ENCODE data around the gene GPR17. TPM values are rescaled to one million over a fixed set of nuclear protein-coding genes. Genes with fewer than 3 reads are reported as not detected.

Gene GPR17, protein sequence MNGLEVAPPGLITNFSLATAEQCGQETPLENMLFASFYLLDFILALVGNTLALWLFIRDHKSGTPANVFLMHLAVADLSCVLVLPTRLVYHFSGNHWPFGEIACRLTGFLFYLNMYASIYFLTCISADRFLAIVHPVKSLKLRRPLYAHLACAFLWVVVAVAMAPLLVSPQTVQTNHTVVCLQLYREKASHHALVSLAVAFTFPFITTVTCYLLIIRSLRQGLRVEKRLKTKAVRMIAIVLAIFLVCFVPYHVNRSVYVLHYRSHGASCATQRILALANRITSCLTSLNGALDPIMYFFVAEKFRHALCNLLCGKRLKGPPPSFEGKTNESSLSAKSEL
- total RNA-seq, result not detected in 2 replicates

DNA sequence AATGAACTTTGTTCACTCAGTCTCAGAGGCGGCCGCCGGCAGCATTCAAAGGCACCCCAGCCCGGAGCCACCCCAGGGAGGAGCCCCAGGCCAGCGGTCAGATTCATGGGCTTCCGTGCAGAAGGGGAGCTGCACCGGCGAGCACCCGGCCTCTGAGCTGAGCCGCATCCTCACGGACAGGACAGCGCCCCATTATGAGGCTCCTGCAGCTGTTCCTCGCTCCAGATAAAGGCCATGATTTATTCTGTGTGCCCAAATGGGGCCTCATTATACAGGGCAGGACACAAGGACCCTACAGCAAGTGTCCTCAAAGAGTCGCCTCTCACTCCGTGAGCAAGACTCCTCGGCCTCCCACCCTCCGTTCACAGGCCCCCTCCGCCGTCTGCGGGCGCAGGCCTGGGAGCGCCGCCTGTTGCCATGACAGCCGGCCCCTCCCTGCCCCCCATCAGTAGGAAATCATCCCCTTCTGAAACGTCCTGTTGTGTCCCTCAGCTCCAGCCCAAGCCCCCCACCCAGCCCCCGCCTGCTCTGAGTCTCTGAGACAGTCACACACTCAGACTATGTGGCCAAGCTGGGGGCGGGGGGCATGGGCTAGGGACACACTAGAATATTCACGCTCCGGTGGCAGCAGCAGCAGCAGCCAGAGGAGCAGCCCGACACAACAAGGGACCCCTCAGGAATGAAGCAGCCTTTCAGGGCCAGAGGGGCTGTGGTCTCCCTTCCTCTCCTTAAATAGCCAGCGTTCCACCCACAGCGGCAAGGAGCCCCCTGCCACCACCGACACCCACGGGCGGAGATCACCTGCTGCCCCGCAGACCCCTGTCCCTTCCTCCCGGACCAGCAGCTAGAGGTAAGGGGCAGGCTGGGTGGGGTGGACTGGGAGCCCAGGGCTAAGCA lies at the start of gene GPR17:
Gene GPR17, plus strand, starts transcription at position 759 of the 897 bp plus-strand sequence. CDS start 4,583 bp downstream, outside the sequence.

GRCh38 chr2:127675331-127676261 lies 29.6 kb downstream of the GPR17 start, which contains the start of gene LIMS2:
Gene LIMS2, minus strand, starts transcription at chr2:127675530. Its CDS starts 506 bp downstream, at chr2:127675024.

DNA sequence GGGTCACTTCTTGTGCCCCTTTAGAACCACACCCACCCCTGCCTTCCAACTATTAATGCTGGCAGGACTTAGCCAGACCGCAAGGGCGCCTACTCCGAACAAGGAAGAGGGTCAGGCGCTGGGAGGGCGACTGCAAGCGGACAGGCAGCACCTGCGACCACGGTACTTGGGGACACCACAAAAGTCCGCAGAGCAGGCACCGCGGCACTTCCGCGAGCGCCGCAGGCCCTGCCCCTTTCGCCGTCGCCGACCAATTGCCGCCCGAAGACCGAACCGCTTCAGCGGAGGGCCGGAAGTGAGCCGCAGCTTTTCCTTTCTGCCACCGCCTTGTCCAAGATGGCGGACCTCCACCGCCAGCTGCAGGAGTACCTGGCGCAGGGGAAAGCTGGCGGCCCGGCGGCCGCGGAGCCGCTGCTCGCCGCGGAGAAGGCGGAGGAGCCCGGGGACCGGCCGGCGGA lies 55.3 kb downstream of the GPR17 start, which contains the start of gene SFT2D3:
Gene SFT2D3, plus strand, starts transcription at position 305 of the 458 bp plus-strand sequence. Its CDS starts 32 bp downstream, at position 337.

Other genes with a start within 250 kb of the GPR17 start
- not detected in 2 replicates for gene PROC, start 227.7 kb upstream of the GPR17 start, total RNA-seq
- gene IWS1, start 119.7 kb upstream of the GPR17 start, total RNA-seq, result 19.6 and 20.9 TPM in 2 replicates
- 0.18 TPM in 1 of 2 replicates, not detected in the other for gene MYO7B, start 110.5 kb upstream of the GPR17 start, total RNA-seq
- gene LIMS2, start 29.4 kb downstream of the GPR17 start, total RNA-seq, result 3.2 and 10.8 TPM in 2 replicates
- 3.7 and 4.0 TPM in 2 replicates for gene SFT2D3, start 55.3 kb downstream of the GPR17 start, total RNA-seq
- gene WDR33, start 165.0 kb downstream of the GPR17 start, total RNA-seq, result 13.3 and 13.5 TPM in 2 replicates
- gene POLR2D, start 212.0 kb downstream of the GPR17 start, total RNA-seq, result 9.4 and 11.8 TPM in 2 replicates
- gene AMMECR1L, start 239.8 kb downstream of the GPR17 start, total RNA-seq, result 12.8 and 13.0 TPM in 2 replicates

All from cardiac atrium fibroblast (primary cell).